PC-3 (cell line): Measurements from ENCODE around the gene TPH1.

Source experiments
- CTCF ChIP-seq: fragments of 300-600 bp; sonication (generic); conservative IDR thresholded peaks from 2 replicates; pipeline ENCODE4 v1.5.1; 2017; ENCODE audit warnings: antibody characterized with exemption, low read depth, mild to moderate bottlenecking, low read length
- EZH2 ChIP-seq: fragments of 300-600 bp; sonication (generic); IDR thresholded peaks from one replicate; pipeline ENCODE4 v1.6.1; 2017; ENCODE audit warnings: antibody characterized with exemption, mild to moderate bottlenecking, low read length; ENCODE audit not compliant: unreplicated experiment
- EZH2phosphoT487 ChIP-seq: fragments of 300-600 bp; sonication (generic); IDR thresholded peaks from 2 replicates; pipeline ENCODE4 v1.6.1; 2018; ENCODE audit warnings: mild to moderate bottlenecking, antibody characterized with exemption, low read length, borderline replicate concordance

- TF ChIP-seq EZH2phosphoT487 (no peak), CTCF (no peak), EZH2 (no peak)
Measured at GRCh38 chr11:18080451-18080850, 34.4 kb upstream of the TPH1 start.
